Measurements from ENCODE around the gene PPP2R5A.
A peak's percentile ranks its signal among the peaks of the same experiment; 100 is the strongest.

The PPP2R5A gene

DNA sequence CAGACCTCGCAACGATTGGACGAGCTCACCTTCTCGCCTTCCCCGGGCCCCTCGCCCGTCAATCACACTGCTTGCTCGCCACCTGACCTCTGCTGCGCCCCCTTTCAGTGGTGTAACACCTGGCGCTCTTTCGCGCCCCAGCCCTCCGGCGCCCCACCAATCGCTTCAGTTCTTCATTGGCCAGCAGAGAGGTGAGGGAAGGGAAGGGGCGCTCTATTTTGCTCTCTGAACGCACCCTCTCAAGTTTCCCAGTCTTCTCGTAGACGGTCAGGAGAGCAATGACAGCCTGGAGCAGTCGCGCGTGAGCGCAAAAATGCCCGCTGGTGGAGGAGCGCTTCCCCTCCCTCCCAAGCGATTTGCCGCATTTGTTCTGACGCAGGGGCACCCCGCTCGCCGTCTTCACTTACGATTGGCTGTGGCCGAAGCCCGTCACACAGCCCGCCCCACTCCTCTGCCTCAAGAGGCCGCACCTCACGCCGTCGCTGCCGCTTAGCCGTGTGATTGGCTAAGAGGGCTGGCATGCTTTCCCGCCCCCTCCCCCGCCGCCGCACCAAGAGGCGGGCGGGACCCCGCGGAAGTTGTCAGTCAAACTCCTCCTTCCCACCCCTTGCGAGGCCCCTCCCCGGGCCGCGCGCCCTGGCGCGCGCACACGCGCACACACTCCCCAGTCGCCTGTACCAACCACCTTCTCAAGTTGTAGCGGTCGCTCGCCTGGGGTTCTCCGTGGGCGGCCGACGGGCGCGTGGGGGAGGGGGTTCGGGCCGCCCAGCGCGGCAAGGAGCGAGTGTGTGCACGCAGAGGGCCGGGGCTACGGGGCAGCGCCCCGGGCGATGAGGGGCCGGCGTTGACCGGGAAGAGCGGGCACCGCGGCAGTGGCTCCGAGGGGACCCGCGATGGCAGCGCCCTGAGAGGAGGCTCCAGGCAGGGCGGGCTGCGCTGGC lies at the start of gene PPP2R5A:
TSS of gene PPP2R5A (plus strand) at position 667 of the 941 bp plus-strand sequence. CDS start 701 bp downstream, outside the sequence.
- DNase-seq (ENCODE audit: low read depth): peak; percentile 98
- H3K4me3 ChIP-seq (ENCODE audit: control insufficient read depth, low read depth, low read length): peak within 1 kb of the TSS; percentile 93
- TF ChIP-seq, protein P1, sequence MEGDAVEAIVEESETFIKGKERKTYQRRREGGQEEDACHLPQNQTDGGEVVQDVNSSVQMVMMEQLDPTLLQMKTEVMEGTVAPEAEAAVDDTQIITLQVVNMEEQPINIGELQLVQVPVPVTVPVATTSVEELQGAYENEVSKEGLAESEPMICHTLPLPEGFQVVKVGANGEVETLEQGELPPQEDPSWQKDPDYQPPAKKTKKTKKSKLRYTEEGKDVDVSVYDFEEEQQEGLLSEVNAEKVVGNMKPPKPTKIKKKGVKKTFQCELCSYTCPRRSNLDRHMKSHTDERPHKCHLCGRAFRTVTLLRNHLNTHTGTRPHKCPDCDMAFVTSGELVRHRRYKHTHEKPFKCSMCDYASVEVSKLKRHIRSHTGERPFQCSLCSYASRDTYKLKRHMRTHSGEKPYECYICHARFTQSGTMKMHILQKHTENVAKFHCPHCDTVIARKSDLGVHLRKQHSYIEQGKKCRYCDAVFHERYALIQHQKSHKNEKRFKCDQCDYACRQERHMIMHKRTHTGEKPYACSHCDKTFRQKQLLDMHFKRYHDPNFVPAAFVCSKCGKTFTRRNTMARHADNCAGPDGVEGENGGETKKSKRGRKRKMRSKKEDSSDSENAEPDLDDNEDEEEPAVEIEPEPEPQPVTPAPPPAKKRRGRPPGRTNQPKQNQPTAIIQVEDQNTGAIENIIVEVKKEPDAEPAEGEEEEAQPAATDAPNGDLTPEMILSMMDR (conservative IDR thresholded peaks at IDR 0.05; ENCODE audit: control insufficient read depth, insufficient read depth, low read depth, low read length): no peak

DNA sequence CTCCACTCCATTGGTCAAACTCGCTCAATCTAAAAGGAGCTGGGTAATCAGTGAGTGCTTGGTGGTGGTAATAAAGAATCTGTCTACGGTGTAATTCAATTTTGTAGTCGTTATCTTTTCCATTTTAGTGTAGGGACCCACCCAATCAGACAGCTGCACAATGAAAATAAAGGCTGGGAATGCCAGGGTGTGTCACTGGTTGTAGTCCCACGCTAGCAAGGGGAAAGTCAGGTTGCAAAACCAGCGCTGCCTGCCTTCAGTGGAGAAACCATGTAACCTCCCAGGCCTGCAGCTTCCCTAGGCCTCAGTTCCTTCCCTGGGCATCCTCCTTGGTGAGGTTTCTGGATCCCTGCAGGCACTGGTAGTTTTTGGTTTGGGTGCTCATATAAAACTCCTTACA lies 49.4 kb upstream of the PPP2R5A start:
- H3K4me3 ChIP-seq (ENCODE audit: control insufficient read depth, low read depth, low read length): no peak overlapping the region
- TF ChIP-seq, protein P1 (conservative IDR thresholded peaks at IDR 0.05; ENCODE audit: control insufficient read depth, insufficient read depth, low read depth, low read length): no peak
- DNase-seq (ENCODE audit: low read depth): no peak

DNA sequence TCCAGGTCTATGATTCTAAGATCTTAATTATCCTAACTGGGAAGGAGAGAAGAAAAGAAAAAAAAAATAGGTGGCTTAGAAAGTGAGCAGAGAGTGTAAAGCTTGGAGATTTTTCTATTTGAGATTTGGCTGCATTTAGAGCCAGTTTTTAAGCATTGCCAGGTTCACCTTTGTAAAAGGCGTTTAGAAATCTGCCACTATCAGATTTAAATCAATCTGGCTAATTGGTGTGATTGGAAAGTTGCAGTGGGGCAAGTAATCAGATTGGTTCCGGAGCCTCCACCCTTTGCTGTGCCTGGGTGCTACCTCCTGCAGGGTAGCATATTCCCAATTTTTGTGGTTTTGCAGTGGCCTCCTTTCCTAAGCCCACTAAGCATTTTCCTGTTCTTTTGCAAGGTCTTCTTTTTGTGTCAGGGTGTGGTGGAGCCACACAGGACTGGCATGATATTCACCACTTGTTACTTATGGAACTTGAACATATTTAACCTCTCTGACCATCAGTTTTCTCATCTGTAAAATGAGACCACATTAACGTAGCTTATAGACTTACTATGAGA lies 48.5 kb upstream of the PPP2R5A start:
- no peak for DNase-seq (ENCODE audit: low read depth)
- TF ChIP-seq, protein P1 (conservative IDR thresholded peaks at IDR 0.05; ENCODE audit: control insufficient read depth, insufficient read depth, low read depth, low read length): no peak
- H3K4me3 ChIP-seq (ENCODE audit: control insufficient read depth, low read depth, low read length): no peak overlapping the region

DNA sequence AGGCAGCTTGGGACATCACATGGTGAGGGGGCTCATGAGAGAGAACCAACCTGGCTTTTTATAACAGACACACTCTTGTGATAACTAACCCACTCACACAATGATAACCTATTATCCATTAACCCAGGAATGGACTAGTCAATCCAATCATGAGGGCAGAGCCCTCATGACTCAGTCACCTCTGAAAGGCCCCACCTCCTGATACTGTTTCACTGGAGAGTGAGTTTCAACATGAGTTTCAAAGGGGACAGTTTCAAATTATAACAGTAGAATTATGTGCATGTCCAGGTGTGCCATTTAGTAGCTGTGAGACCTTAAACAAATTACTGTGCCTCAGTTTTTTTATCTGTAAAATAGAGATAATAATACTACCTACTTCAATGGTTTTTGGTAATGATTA lies 47.6 kb upstream of the PPP2R5A start:
- H3K4me3 ChIP-seq (ENCODE audit: control insufficient read depth, low read depth, low read length): no peak overlapping the region
- TF ChIP-seq, protein P1 (conservative IDR thresholded peaks at IDR 0.05; ENCODE audit: control insufficient read depth, insufficient read depth, low read depth, low read length): no peak
- peak; percentile 35 for DNase-seq (ENCODE audit: low read depth)

DNA sequence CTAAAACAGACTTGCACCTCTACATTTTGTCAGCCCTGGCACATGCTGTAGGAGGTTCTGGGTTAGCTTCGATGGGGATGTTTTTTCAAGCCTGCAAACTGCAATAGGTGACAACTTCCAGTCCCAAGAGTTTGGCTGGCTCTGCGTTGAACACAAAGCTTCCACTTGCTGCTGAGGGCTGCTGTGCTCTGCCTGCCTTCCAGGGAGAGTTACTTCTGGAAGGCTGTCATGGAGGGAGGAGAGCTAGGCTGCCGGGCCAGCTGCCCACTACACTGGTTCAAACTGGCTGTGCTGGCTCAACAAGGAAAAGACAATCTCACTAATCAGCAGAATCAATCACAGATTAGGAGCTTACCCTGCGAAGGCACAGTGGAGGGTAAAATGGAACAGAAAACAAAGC lies 46.7 kb upstream of the PPP2R5A start:
- no peak for DNase-seq (ENCODE audit: low read depth)
- TF ChIP-seq, protein P1 (conservative IDR thresholded peaks at IDR 0.05; ENCODE audit: control insufficient read depth, insufficient read depth, low read depth, low read length): no peak
- no peak overlapping the region for H3K4me3 ChIP-seq (ENCODE audit: control insufficient read depth, low read depth, low read length)

DNA sequence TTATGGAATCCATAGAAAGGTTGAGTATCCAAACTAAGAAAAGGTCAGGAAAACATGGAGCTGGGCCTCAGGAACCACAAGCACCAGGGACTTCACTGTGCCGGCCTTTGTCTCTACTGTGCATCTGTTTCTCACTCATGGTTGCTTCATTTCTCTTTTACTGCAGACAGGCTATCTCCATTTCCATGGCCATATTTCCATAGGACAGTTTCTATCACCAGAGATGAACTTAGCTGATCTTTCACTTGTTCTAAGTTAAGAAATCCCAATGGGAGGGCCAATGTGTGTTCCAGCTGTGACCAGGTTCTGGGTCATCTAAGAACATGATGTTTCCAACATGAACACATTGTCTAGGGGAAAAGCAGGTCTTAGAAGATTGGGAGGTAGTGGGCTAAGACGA lies 43.7 kb upstream of the PPP2R5A start:
- no peak for DNase-seq (ENCODE audit: low read depth)
- H3K4me3 ChIP-seq (ENCODE audit: control insufficient read depth, low read depth, low read length): no peak overlapping the region
- TF ChIP-seq, protein P1 (conservative IDR thresholded peaks at IDR 0.05; ENCODE audit: control insufficient read depth, insufficient read depth, low read depth, low read length): no peak

Data from fibroblast of mammary gland (primary cell).